GM15510 (cell line): Measurements from ENCODE around the gene SCAMP4.

Experiments
- POLR2A ChIP-seq: IDR thresholded peaks from 3 replicates; pipeline ENCODE4 v1.6.1; 2011; ENCODE audit warnings: borderline replicate concordance; ENCODE audit not compliant: insufficient read length; ENCODE audit errors: extremely low read depth

The SCAMP4 gene

GRCh38 chr19:1874554-1875185, 30.5 kb upstream of the SCAMP4 start:
- TF ChIP-seq POLR2A: no peak

GRCh38 chr19:1875646-1876495, 29.3 kb upstream of the SCAMP4 start:
- TF ChIP-seq POLR2A: peak; percentile 94

- no peak for TF ChIP-seq POLR2A
These were observed 24.4 kb upstream of the SCAMP4 start for GRCh38 chr19:1880611-1881392.

GRCh38 chr19:1882089-1882785, 23.0 kb upstream of the SCAMP4 start:
- no peak for TF ChIP-seq POLR2A

- no peak for TF ChIP-seq POLR2A
These were observed 22.2 kb upstream of the SCAMP4 start for GRCh38 chr19:1882786-1883692.

GRCh38 chr19:1883784-1884183, 21.4 kb upstream of the SCAMP4 start:
- no peak for TF ChIP-seq POLR2A

GRCh38 chr19:1884291-1884718, 20.9 kb upstream of the SCAMP4 start:
- no peak for TF ChIP-seq POLR2A

- TF ChIP-seq POLR2A: no peak
These were observed 20.4 kb upstream of the SCAMP4 start for GRCh38 chr19:1884719-1885334.

- TF ChIP-seq POLR2A: peak; percentile 62
These were observed 19.6 kb upstream of the SCAMP4 start, which contains the start of gene ABHD17A for GRCh38 chr19:1885398-1886119. Gene ABHD17A (minus strand): TSS chr19:1885496. CDS start chr19:1881566, 3,930 bp downstream.

GRCh38 chr19:1888385-1888784, 16.8 kb upstream of the SCAMP4 start:
- TF ChIP-seq POLR2A: no peak

- TF ChIP-seq POLR2A: no peak
These were observed 15.3 kb upstream of the SCAMP4 start for GRCh38 chr19:1889907-1890306.

GRCh38 chr19:1893791-1894190, 11.4 kb upstream of the SCAMP4 start:
- no peak for TF ChIP-seq POLR2A

- TF ChIP-seq POLR2A: no peak
These were observed 8.7 kb upstream of the SCAMP4 start for GRCh38 chr19:1896508-1896907.

- TF ChIP-seq POLR2A: no peak
These were observed 3.2 kb upstream of the SCAMP4 start for GRCh38 chr19:1901940-1902404.
